Stimulated activated CD4-positive, alpha-beta T cell treated with anti-CD3 and anti-CD28 coated beads, Interleukin-2, amount 100 ng/mL, for 48 hours (primary cell): ENCODE data around the gene ZNF337.

Experiments used
- DNase-seq, 2 donors: peaks; one replicate each; pipeline ENCODE4 v3.0.0-alpha.2; 2020

ZNF337 gene

GRCh38 chr20:25624500-25624939, 72.1 kb downstream of the ZNF337 start:
- no peak for DNase-seq
